Stimulated activated CD4-positive, alpha-beta T cell treated with anti-CD3 and anti-CD28 coated beads, Interleukin-1b, Interleukin-23, amount 100 ng/mL, for 1 hour (primary cell): ENCODE measurements around the gene PGAP2.
"Not testable (repeated sequence)": the region's sequence is repeated elsewhere in the genome, so short reads cannot be mapped to it uniquely, and the experiment has no call there.

Experiments used
- DNase-seq, 2 donors: peaks; one replicate each; pipeline ENCODE4 v3.0.0-alpha.2; 2020; ENCODE audit warnings: low read depth in 2 of 2

The PGAP2 gene

GRCh38 chr11:3807909-3808860 lies at the start of gene PGAP2:
Gene PGAP2, plus strand, starts transcription at chr11:3808560. Its CDS starts 2,700 bp downstream, at chr11:3811260.
- peak in 1 of 2 donors; percentile 28 for DNase-seq

GRCh38 chr11:3764266-3764665 lies 44.1 kb upstream of the PGAP2 start:
- no peak for DNase-seq

GRCh38 chr11:3766836-3767235 lies 41.5 kb upstream of the PGAP2 start:
- DNase-seq: not testable (repeated sequence)

GRCh38 chr11:3767536-3767935 lies 40.8 kb upstream of the PGAP2 start:
- no peak for DNase-seq

GRCh38 chr11:3773180-3773579 lies 35.2 kb upstream of the PGAP2 start:
- no peak for DNase-seq

- no peak for DNase-seq
These were observed 32.5 kb upstream of the PGAP2 start for GRCh38 chr11:3775736-3776406.

GRCh38 chr11:3781423-3781822 lies 26.9 kb upstream of the PGAP2 start:
- no peak for DNase-seq

GRCh38 chr11:3782963-3783362 lies 25.4 kb upstream of the PGAP2 start:
- no peak for DNase-seq

GRCh38 chr11:3783611-3784010 lies 24.7 kb upstream of the PGAP2 start:
- DNase-seq: no peak

- no peak for DNase-seq
These were observed 21.5 kb upstream of the PGAP2 start for GRCh38 chr11:3786781-3787428.

GRCh38 chr11:3794387-3794786 lies 14.0 kb upstream of the PGAP2 start:
- DNase-seq: not testable (repeated sequence)

- no peak for DNase-seq
These were observed 13.0 kb upstream of the PGAP2 start for GRCh38 chr11:3795131-3796001.

GRCh38 chr11:3796002-3796311 lies 12.4 kb upstream of the PGAP2 start:
- no peak for DNase-seq

- DNase-seq: no peak
These were observed 12.0 kb upstream of the PGAP2 start for GRCh38 chr11:3796346-3796745.

GRCh38 chr11:3796801-3797328 lies 11.5 kb upstream of the PGAP2 start:
- no peak for DNase-seq

- peak; percentile 96 to 100 for DNase-seq
These were observed 10.8 kb upstream of the PGAP2 start, which contains the start of gene NUP98 for GRCh38 chr11:3797329-3798090. Gene NUP98, minus strand, starts transcription at chr11:3797554. Its CDS starts 15,437 bp downstream, at chr11:3782117.

- no peak for DNase-seq
These were observed 9.2 kb upstream of the PGAP2 start for GRCh38 chr11:3799143-3799542.

GRCh38 chr11:3799873-3800272 lies 8.5 kb upstream of the PGAP2 start:
- no peak for DNase-seq

- no peak for DNase-seq
These were observed 6.2 kb upstream of the PGAP2 start for GRCh38 chr11:3802011-3802790.
